ENCODE data around the gene AK4. TPM values are rescaled to one million over a fixed set of nuclear protein-coding genes. Genes with fewer than 3 reads are reported as not detected.
A peak's percentile ranks its signal among the peaks of the same experiment; 100 is the strongest.

The AK4 gene
- total RNA-seq, 3 donors from 2014 or later: 18.2 to 47.3 (median 41.0) TPM

DNA sequence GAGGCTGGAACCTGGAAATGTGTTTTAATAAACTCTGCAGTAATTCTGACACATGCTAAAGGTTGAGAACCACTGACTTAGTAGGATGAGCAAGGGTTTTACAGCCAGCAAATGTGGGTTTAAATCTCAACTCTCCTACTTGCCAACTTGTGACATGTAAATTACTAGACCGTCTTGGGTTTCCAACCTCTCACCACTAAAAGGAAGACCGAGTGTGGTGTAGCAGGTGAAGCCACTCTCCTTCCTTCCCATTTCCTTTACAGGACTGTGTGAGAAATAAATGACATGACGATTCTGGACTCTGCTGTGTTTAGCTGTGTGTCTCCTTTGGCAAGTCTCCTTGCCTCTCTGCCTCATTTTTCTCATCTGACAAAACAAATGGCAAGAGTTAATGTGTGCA lies 111.8 kb downstream of the AK4 start:
- no peak overlapping the region for H3K4me3 ChIP-seq
- no peaks in the 10 kb centered on the region for H3K9me3 ChIP-seq
- intact Hi-C loops (cut with DNase I; ENCODE audit: low total_unique reads): no loop called here
- TF ChIP-seq POLR2AphosphoS5 (IDR thresholded peaks at IDR 0.05) (no peak), POLR2A (IDR thresholded peaks at IDR 0.05) (no peak)
- TF ChIP-seq, protein P1, sequence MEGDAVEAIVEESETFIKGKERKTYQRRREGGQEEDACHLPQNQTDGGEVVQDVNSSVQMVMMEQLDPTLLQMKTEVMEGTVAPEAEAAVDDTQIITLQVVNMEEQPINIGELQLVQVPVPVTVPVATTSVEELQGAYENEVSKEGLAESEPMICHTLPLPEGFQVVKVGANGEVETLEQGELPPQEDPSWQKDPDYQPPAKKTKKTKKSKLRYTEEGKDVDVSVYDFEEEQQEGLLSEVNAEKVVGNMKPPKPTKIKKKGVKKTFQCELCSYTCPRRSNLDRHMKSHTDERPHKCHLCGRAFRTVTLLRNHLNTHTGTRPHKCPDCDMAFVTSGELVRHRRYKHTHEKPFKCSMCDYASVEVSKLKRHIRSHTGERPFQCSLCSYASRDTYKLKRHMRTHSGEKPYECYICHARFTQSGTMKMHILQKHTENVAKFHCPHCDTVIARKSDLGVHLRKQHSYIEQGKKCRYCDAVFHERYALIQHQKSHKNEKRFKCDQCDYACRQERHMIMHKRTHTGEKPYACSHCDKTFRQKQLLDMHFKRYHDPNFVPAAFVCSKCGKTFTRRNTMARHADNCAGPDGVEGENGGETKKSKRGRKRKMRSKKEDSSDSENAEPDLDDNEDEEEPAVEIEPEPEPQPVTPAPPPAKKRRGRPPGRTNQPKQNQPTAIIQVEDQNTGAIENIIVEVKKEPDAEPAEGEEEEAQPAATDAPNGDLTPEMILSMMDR (IDR thresholded peaks at IDR 0.05): no peak
- H3K4me1 ChIP-seq: peaks cover 8 to 9% of the 10 kb centered on the region in 2 donors
- H3K36me3 ChIP-seq: no peaks in the 10 kb centered on the region
- no peaks in the 10 kb centered on the region for H3K27me3 ChIP-seq
- H3K27ac ChIP-seq: no peak overlapping the region
- no peak for DNase-seq (ENCODE audit: low spot score in 2 of 2)

DNA sequence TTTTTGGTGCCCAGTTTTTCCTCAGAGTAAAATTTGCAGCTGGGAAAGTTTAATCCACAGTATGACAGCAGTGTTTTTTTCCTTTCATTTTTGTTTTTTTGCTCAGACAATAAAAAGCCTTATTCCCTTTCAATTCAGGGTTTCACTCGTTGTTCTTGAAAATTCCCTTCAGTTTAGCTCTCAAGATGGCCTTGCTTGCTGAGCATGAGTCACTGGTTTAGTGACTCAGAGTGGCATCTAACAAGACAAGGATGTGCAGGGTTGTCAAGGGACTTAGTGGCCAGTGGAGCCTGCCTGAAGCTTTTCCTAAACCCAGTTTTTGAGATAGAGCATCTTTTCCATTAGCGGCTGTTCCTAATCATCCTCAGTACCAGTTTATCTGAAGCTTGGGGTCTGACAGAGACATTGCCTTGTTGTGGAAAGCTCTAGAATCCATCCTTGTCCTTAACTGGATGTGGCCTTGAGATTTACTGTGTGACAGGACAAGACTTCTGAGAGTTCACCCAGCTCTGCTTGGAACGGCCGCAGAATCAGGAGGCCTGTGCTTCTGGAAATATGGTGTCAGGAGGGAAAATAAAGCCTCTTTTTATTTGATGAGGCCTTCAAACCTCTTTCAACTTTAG lies 113.0 kb downstream of the AK4 start:
- intact Hi-C loops (cut with DNase I; ENCODE audit: low total_unique reads): no loop called here
- Histone ChIP-seq H3K4me3 (no peak overlapping the region), H3K27ac (no peak overlapping the region), H3K4me1 (peaks cover 4% of the 10 kb centered on the region in 2 donors), H3K27me3 (no peaks in the 10 kb centered on the region), H3K36me3 (no peaks in the 10 kb centered on the region), H3K9me3 (no peaks in the 10 kb centered on the region)
- TF ChIP-seq POLR2A (IDR thresholded peaks at IDR 0.05) (no peak), POLR2AphosphoS5 (IDR thresholded peaks at IDR 0.05) (no peak)
- TF ChIP-seq, protein P1 (IDR thresholded peaks at IDR 0.05): no peak
- no peak for DNase-seq (ENCODE audit: low spot score in 2 of 2)

DNA sequence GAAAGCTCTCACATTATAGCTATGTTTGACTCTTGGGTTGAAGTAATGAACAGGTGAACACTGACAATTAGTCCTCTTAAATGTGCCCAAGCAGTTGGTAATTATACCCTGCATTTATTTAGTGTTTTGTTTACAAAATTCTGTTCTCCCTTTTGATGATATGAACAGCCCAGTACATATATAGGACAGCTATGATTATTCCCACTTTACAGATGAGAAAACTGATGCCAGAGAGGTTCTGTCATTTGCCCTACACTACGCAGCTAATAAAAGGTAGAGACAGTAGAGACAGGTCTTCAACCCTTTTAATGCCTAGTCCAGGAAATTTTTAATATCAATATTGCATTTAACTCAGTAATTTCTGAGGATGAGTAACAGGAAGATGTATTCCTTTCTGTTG lies 115.3 kb downstream of the AK4 start:
- TF ChIP-seq POLR2AphosphoS5 (IDR thresholded peaks at IDR 0.05): no peak
- no peak for TF ChIP-seq POLR2A (IDR thresholded peaks at IDR 0.05)
- TF ChIP-seq, protein P1 (IDR thresholded peaks at IDR 0.05): no peak
- Histone ChIP-seq H3K9me3 (no peaks in the 10 kb centered on the region), H3K4me1 (peaks cover 4% of the 10 kb centered on the region in 2 donors), H3K4me3 (no peak overlapping the region), H3K27me3 (no peaks in the 10 kb centered on the region), H3K27ac (no peak overlapping the region), H3K36me3 (no peaks in the 10 kb centered on the region)
- intact Hi-C loops (cut with DNase I; ENCODE audit: low total_unique reads): no loop called here
- no peak for DNase-seq (ENCODE audit: low spot score in 2 of 2)

DNA sequence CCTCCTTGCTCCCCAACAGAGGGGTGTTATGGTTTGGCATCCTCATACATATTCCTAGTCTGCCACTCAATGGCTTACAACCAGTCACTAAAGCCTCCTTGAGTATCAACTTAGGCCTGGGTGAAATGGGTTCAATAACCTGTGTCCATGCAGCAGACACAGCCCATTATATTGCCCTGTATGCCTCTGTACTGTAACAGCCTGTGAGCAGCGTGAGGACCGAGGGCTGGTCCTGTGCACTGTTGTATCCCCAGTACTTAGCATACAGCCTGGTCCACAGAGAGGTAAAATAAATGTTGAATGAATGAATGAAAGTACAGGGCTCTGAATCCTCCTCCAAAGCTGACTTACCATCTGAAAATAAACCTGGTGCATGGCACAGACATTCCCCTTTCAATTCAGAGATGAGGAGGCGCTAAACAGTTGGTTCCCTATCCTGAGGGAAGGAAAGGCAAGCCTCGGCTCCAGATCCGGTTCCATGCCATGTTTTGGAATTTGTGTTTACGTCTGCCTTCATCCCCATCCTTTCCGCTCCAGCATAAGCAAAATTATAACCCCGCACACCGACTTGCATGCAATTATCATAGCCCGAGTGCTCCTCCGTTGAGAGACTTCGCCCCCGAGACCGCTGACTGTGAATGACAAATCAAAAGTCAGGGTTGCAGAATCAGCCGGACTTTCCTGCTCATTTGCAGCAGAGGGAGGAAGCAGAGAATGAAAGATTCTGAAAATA lies 116.4 kb downstream of the AK4 start:
- no peak for TF ChIP-seq POLR2A (IDR thresholded peaks at IDR 0.05)
- TF ChIP-seq, protein P1 (IDR thresholded peaks at IDR 0.05): no peak
- no peak for TF ChIP-seq POLR2AphosphoS5 (IDR thresholded peaks at IDR 0.05)
- no peak for DNase-seq (ENCODE audit: low spot score in 2 of 2)
- peak overlapping the region; percentile 6 to 64 (median 61) for H3K4me3 ChIP-seq
- no peaks in the 10 kb centered on the region for H3K27me3 ChIP-seq
- H3K27ac ChIP-seq: no peak overlapping the region
- H3K36me3 ChIP-seq: no peaks in the 10 kb centered on the region
- H3K4me1 ChIP-seq: peaks cover 4% of the 10 kb centered on the region in 2 donors
- intact Hi-C loops (cut with DNase I; ENCODE audit: low total_unique reads): no loop called here
- no peaks in the 10 kb centered on the region for H3K9me3 ChIP-seq

DNA sequence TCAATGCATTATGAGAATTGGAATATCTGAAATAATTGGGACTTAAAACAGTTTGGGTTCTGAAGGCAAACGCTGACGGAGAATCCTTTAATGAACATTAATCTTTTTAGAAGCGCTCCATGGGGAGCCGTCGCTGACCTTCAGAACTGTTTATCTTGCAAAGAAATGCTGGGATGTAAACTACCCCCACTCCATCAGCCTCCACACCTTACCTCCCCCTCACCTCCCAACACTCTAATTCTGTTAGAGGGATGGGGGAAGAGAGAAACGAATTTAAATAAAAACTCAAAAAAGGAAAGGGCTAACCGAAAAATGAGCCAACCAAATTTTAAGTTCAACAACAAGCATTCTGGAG lies 117.3 kb downstream of the AK4 start:
- intact Hi-C loops (cut with DNase I; ENCODE audit: low total_unique reads): no loop called here
- no peak overlapping the region for H3K27ac ChIP-seq

More for the DNA sequence above, 117.3 kb downstream of the AK4 start:
- TF ChIP-seq, protein P1 (IDR thresholded peaks at IDR 0.05): no peak
- no peak for TF ChIP-seq POLR2AphosphoS5 (IDR thresholded peaks at IDR 0.05)
- Histone ChIP-seq H3K4me1 (peaks cover 4% of the 10 kb centered on the region in 2 donors), H3K4me3 (peak overlapping the region; percentile 43 to 64 (median 61)), H3K36me3 (no peaks in the 10 kb centered on the region), H3K27me3 (no peaks in the 10 kb centered on the region), H3K9me3 (no peaks in the 10 kb centered on the region)
- no peak for DNase-seq (ENCODE audit: low spot score in 2 of 2)

Measured in breast epithelium (tissue), 4 donors.